Measurements from ENCODE around the gene KCNC3.

The KCNC3 gene

GRCh38 chr19:50281491-50281890 lies 47.7 kb downstream of the KCNC3 start:
- in situ Hi-C loops (cut with HindIII; ENCODE audit: low pct_ligation_motif_present, low sequenced_read_pairs), result no loop called here
- Histone ChIP-seq H3K27ac (no peak overlapping the region), H3K27me3 (replicated peaks) (no peaks in the 10 kb centered on the region), H3K36me3 (replicated peaks) (no peaks in the 10 kb centered on the region), H3K4me3 (ENCODE audit: low read depth, low read length) (no peak overlapping the region)
- no peak for TF ChIP-seq CTCF (IDR thresholded peaks at IDR 0.05; ENCODE audit: low read depth, low read length, missing control alignments)
- DNase-seq, result no peak

GRCh38 chr19:50280983-50281382 lies 48.2 kb downstream of the KCNC3 start:
- Histone ChIP-seq H3K27me3 (replicated peaks) (no peaks in the 10 kb centered on the region), H3K4me3 (ENCODE audit: low read depth, low read length) (no peak overlapping the region), H3K27ac (no peak overlapping the region), H3K36me3 (replicated peaks) (no peaks in the 10 kb centered on the region)
- in situ Hi-C loops (cut with HindIII; ENCODE audit: low pct_ligation_motif_present, low sequenced_read_pairs), result no loop called here
- no peak for DNase-seq
- no peak for TF ChIP-seq CTCF (IDR thresholded peaks at IDR 0.05; ENCODE audit: low read depth, low read length, missing control alignments)

- Histone ChIP-seq H3K36me3 (replicated peaks) (no peaks in the 10 kb centered on the region), H3K4me3 (ENCODE audit: low read depth, low read length) (no peak overlapping the region), H3K27ac (no peak overlapping the region), H3K27me3 (replicated peaks) (no peaks in the 10 kb centered on the region)
- in situ Hi-C loops (cut with HindIII; ENCODE audit: low pct_ligation_motif_present, low sequenced_read_pairs), result no loop called here
- DNase-seq, result no peak
- TF ChIP-seq CTCF (IDR thresholded peaks at IDR 0.05; ENCODE audit: low read depth, low read length, missing control alignments), result no peak
Measured at GRCh38 chr19:50280074-50280473, 49.1 kb downstream of the KCNC3 start.

- no peak for TF ChIP-seq CTCF (IDR thresholded peaks at IDR 0.05; ENCODE audit: low read depth, low read length, missing control alignments)
- H3K27me3 ChIP-seq (replicated peaks), result no peaks in the 10 kb centered on the region
- no peak overlapping the region for H3K27ac ChIP-seq
- no peak for DNase-seq
- in situ Hi-C loops (cut with HindIII; ENCODE audit: low pct_ligation_motif_present, low sequenced_read_pairs), result no loop called here
- no peaks in the 10 kb centered on the region for H3K36me3 ChIP-seq (replicated peaks)
- H3K4me3 ChIP-seq (ENCODE audit: low read depth, low read length), result no peak overlapping the region
Measured at GRCh38 chr19:50277966-50278580, 51.1 kb downstream of the KCNC3 start.

- no peak overlapping the region for H3K27ac ChIP-seq
- DNase-seq, result no peak
- no peak overlapping the region for H3K4me3 ChIP-seq (ENCODE audit: low read depth, low read length)
- in situ Hi-C loops (cut with HindIII; ENCODE audit: low pct_ligation_motif_present, low sequenced_read_pairs), result no loop called here
- TF ChIP-seq CTCF (IDR thresholded peaks at IDR 0.05; ENCODE audit: low read depth, low read length, missing control alignments), result no peak
- H3K27me3 ChIP-seq (replicated peaks), result no peaks in the 10 kb centered on the region
- no peaks in the 10 kb centered on the region for H3K36me3 ChIP-seq (replicated peaks)
Measured at GRCh38 chr19:50276370-50277063, 52.7 kb downstream of the KCNC3 start.
